Astrocyte of the spinal cord (primary cell): ENCODE data around the gene KIAA0319L.

Experiments
- DNase-seq: peaks from one replicate; pipeline ENCODE4 v3.0.0; 2011; ENCODE audit warnings: low read depth, low spot score
- H3K4me3 ChIP-seq: 2 replicates; pipeline ENCODE4 v1.5.1; 2011; ENCODE audit warnings: low read depth, mild to moderate bottlenecking, low read length, moderate library complexity
- in situ Hi-C: cut with HindIII; loops from 2 replicates; pipeline ENCODE4 v1.10.0; 2017; ENCODE audit warnings: low sequenced_read_pairs
- TF ChIP-seq, protein P1 (sequence below): IDR thresholded peaks from 2 replicates; pipeline ENCODE4 v1.5.1; 2012; ENCODE audit warnings: low read depth, mild to moderate bottlenecking, low read length, inconsistent platforms

The KIAA0319L gene

DNA sequence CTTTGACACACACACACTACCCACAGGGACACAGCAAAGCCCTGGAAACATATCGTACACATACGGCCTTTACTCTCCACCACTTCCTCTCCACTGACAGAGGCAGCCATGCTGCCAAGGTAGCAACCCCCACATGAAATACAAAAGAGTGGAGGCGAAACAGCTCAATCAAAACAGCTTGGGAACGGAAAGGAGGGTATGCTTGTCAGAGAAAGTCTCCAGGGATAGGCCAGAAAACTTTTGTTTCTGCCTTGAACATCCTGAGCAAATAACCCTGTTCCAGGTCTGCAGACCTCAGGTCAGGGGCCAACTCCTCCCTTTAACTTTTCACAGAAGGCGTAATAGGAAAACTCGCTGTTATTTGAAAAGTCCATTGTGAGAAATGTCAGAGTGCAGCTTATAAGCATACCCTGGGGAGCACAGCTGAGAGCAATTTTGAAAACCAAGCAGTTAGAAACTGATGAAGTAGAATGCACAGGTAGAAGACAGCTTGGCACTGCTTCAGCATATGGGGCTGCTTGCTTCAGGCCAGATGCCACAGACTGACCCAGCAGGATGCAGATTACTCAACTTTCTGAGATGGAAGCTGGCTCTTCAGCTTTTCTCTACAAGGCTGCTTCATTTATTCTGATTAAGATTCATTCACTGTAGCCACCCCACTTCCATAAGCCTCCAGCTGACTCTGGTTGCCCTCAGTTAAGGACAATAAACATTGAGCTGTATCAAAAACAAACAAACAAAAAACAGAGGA lies 18.0 kb downstream of the KIAA0319L start:
- H3K4me3 ChIP-seq = no peak overlapping the region
- in situ Hi-C loops = no loop called here
- TF ChIP-seq, protein P1, sequence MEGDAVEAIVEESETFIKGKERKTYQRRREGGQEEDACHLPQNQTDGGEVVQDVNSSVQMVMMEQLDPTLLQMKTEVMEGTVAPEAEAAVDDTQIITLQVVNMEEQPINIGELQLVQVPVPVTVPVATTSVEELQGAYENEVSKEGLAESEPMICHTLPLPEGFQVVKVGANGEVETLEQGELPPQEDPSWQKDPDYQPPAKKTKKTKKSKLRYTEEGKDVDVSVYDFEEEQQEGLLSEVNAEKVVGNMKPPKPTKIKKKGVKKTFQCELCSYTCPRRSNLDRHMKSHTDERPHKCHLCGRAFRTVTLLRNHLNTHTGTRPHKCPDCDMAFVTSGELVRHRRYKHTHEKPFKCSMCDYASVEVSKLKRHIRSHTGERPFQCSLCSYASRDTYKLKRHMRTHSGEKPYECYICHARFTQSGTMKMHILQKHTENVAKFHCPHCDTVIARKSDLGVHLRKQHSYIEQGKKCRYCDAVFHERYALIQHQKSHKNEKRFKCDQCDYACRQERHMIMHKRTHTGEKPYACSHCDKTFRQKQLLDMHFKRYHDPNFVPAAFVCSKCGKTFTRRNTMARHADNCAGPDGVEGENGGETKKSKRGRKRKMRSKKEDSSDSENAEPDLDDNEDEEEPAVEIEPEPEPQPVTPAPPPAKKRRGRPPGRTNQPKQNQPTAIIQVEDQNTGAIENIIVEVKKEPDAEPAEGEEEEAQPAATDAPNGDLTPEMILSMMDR = no peak
- peak; percentile 52 for DNase-seq

- no peak for DNase-seq
- in situ Hi-C loops = no loop called here
- no peak overlapping the region for H3K4me3 ChIP-seq
- TF ChIP-seq, protein P1 = no peak
These were observed 19.4 kb downstream of the KIAA0319L start for GRCh38 chr1:35537806-35538205.

DNA sequence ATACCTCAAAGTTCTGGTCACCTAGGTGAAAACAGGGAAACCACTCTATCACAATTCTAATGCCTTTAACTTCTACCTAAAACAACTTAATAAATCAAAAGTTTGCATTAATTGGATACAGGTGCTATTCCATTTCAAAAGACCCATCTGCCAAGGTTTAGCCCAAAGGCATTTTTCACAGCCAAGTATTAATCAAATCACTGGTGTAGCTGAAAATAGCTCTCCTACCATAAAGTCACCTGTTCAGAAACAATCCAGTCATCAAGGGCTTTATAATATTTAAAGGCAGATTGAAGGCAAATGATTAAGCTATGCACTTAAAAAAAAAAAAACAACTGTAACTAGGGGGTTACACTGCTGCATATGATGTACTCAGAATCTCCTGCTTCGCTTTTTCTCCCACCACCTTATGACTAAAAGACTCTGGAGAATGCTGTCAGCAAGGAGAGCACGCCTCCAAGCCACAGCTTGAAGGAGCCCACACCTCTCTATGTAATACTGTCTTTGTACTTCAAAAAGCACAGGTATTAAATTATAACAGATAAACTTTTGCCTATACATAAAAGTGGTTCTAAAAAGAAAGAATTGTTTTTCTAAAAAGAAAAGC lies 20.5 kb downstream of the KIAA0319L start:
- DNase-seq = no peak
- no peak overlapping the region for H3K4me3 ChIP-seq
- TF ChIP-seq, protein P1 = no peak
- in situ Hi-C loops = no loop called here

DNA sequence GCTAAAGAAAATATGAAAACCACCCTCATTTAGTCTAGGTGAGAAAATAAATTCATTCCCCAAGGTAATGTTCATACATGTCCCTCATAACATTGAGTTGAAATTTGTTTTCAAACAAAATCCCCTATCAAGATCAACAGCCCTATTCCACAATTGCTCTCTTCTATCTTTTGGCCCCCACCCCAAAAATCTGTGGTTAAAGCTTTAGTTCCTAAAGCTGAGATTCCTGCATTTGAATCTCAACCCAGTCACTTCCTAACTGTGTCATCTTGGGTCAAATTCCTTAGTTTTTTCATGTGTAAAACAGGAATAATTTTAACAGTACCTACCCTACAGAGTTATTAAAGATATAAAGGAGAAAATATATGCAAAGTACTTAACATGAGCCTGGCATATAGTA lies 22.0 kb downstream of the KIAA0319L start:
- TF ChIP-seq, protein P1 = no peak
- DNase-seq = no peak
- no peak overlapping the region for H3K4me3 ChIP-seq
- in situ Hi-C loops = no loop called here

GRCh38 chr1:35533586-35533985 lies 23.6 kb downstream of the KIAA0319L start:
- H3K4me3 ChIP-seq = no peak overlapping the region
- TF ChIP-seq, protein P1 = no peak
- no peak for DNase-seq
- in situ Hi-C loops = no loop called here

- no peak for DNase-seq
- TF ChIP-seq, protein P1 = no peak
- H3K4me3 ChIP-seq = no peak overlapping the region
- in situ Hi-C loops = no loop called here
These were observed 24.5 kb downstream of the KIAA0319L start for GRCh38 chr1:35532497-35533223.
